ENCODE data around the gene EFNB3. TPM values are rescaled to one million over a fixed set of nuclear protein-coding genes. Genes with fewer than 3 reads are reported as not detected.

Gene EFNB3
- total RNA-seq, 1 experiment from 2014 or later: 0.07 TPM

GRCh38 chr17:7719661-7720060 is 14.7 kb downstream of the EFNB3 start:
- Histone ChIP-seq H3K27ac (ENCODE audit: low read depth, low read length) (no peak overlapping the region), H3K9ac (ENCODE audit: low read length) (no peak overlapping the region), H4K20me1 (ENCODE audit: insufficient read depth) (no peaks in the 10 kb centered on the region), H2AFZ (ENCODE audit: low read depth, low read length, poor library complexity, severe bottlenecking) (no peak overlapping the region), H3K27me3 (ENCODE audit: insufficient read depth, low read length) (no peaks in the 10 kb centered on the region), H3K36me3 (ENCODE audit: control insufficient read depth in 1 of 2, insufficient read depth in 2 of 2, low read length in 2 of 2) (no peaks in the 10 kb centered on the region), H3K9me3 (ENCODE audit: control insufficient read depth in 1 of 2, insufficient read depth in 1 of 2, low read depth in 1 of 2, low read length in 2 of 2) (no peaks in the 10 kb centered on the region), H3K9me2 (ENCODE audit: insufficient read depth) (no peaks in the 10 kb centered on the region), H3K4me2 (ENCODE audit: low read length) (no peak overlapping the region), H3K4me3 (replicated peaks in 1 of 2; ENCODE audit: low read depth in 1 of 2, low read length in 2 of 2) (no peak overlapping the region), H3K79me2 (ENCODE audit: insufficient read depth, low read length) (no peaks in the 10 kb centered on the region), H3K4me1 (ENCODE audit: control insufficient read depth in 1 of 2, insufficient read depth in 2 of 2, low read length in 2 of 2) (peaks cover 12 to 26% of the 10 kb centered on the region in 2 experiments)
- DNase-seq (ENCODE audit: low read depth, low spot score): no peak
- TF ChIP-seq YY1 (IDR thresholded peaks at IDR 0.05; ENCODE audit: extremely low read depth, insufficient replicate concordance, low read depth, low read length): no peak
- no peak for TF ChIP-seq FOSL1 (IDR thresholded peaks at IDR 0.05; ENCODE audit: low read depth)
- no peak for TF ChIP-seq EGR1 (IDR thresholded peaks at IDR 0.05; ENCODE audit: low read depth)
- no peak for TF ChIP-seq POLR2AphosphoS5 (IDR thresholded peaks at IDR 0.05; ENCODE audit: low read depth, low read length)
- TF ChIP-seq MAX (IDR thresholded peaks at IDR 0.05): no peak
- no TSS peak for BruUV-seq (replicated peaks)
- ChIA-PET POLR2A (no interaction called here), RAD21 (ENCODE audit: low non-redundant PET in 1 of 2, low total read pairs in 2 of 2, uncharacterized antibody in 2 of 2, unreplicated experiment in 2 of 2) (no interaction called here), CTCF (no interaction called here)
- ATAC-seq: no peak
- intact Hi-C loops (cut with micrococcal nuclease): no loop called here

GRCh38 chr17:7720125-7720524 is 15.1 kb downstream of the EFNB3 start:
- no peak overlapping the region for H3K27ac ChIP-seq (ENCODE audit: low read depth, low read length)
- no peak overlapping the region for H3K4me3 ChIP-seq (replicated peaks in 1 of 2; ENCODE audit: low read depth in 1 of 2, low read length in 2 of 2)
- POLR2A ChIA-PET: interaction anchor here (1.6 kb wide), 1 partner anchor 32 kb away, joined by 5 read pairs; the partner anchor contains the start of gene TP53
- ATAC-seq: no peak
- no peak overlapping the region for H3K9ac ChIP-seq (ENCODE audit: low read length)
- RAD21 ChIA-PET (ENCODE audit: low non-redundant PET in 1 of 2, low total read pairs in 2 of 2, uncharacterized antibody in 2 of 2, unreplicated experiment in 2 of 2): no interaction called here
- peaks cover 12 to 26% of the 10 kb centered on the region in 2 experiments for H3K4me1 ChIP-seq (ENCODE audit: control insufficient read depth in 1 of 2, insufficient read depth in 2 of 2, low read length in 2 of 2)
- no peaks in the 10 kb centered on the region for H3K27me3 ChIP-seq (ENCODE audit: insufficient read depth, low read length)
- intact Hi-C loops (cut with micrococcal nuclease): no loop called here
- DNase-seq (ENCODE audit: low read depth, low spot score): no peak
- no TSS peak for BruUV-seq (replicated peaks)
- no peaks in the 10 kb centered on the region for H3K9me3 ChIP-seq (ENCODE audit: control insufficient read depth in 1 of 2, insufficient read depth in 1 of 2, low read depth in 1 of 2, low read length in 2 of 2)
- H3K79me2 ChIP-seq (ENCODE audit: insufficient read depth, low read length): no peaks in the 10 kb centered on the region
- no peak overlapping the region for H3K4me2 ChIP-seq (ENCODE audit: low read length)
- no peaks in the 10 kb centered on the region for H3K9me2 ChIP-seq (ENCODE audit: insufficient read depth)
- CTCF ChIA-PET: no interaction called here
- H3K36me3 ChIP-seq (ENCODE audit: control insufficient read depth in 1 of 2, insufficient read depth in 2 of 2, low read length in 2 of 2): no peaks in the 10 kb centered on the region
- no peaks in the 10 kb centered on the region for H4K20me1 ChIP-seq (ENCODE audit: insufficient read depth)
- H2AFZ ChIP-seq (ENCODE audit: low read depth, low read length, poor library complexity, severe bottlenecking): no peak overlapping the region
- no peak for TF ChIP-seq ZFX (IDR thresholded peaks at IDR 0.05)
- TF ChIP-seq TCF7L2 (IDR thresholded peaks at IDR 0.05; ENCODE audit: borderline replicate concordance, extremely low read depth, insufficient read depth, insufficient read length): no peak
- no peak for TF ChIP-seq JUND (IDR thresholded peaks at IDR 0.05)
- no peak for TF ChIP-seq SRF (IDR thresholded peaks at IDR 0.05; ENCODE audit: low read depth)
- TF ChIP-seq MAX (IDR thresholded peaks at IDR 0.05): no peak
- no peak for TF ChIP-seq ELF1 (IDR thresholded peaks at IDR 0.05; ENCODE audit: borderline replicate concordance, low read depth)
- TF ChIP-seq CTCF (IDR thresholded peaks at IDR 0.05 in 2 of 3, conservative IDR thresholded peaks at IDR 0.05 in 1 of 3; ENCODE audit: borderline replicate concordance in 1 of 3, insufficient read depth in 1 of 3, low read depth in 2 of 3, low read length in 2 of 3): no peak
- TF ChIP-seq SP1 (IDR thresholded peaks at IDR 0.05; ENCODE audit: low read depth): no peak
- TF ChIP-seq CEBPB (IDR thresholded peaks at IDR 0.05; ENCODE audit: low read depth): no peak
- no peak for TF ChIP-seq POLR2A (IDR thresholded peaks at IDR 0.05; ENCODE audit: borderline replicate concordance, extremely low read depth, insufficient read depth, insufficient read length)
- no peak for TF ChIP-seq ZBTB33 (IDR thresholded peaks at IDR 0.05; ENCODE audit: extremely low read depth, insufficient replicate concordance, low read length)
- TF ChIP-seq SIN3A (IDR thresholded peaks at IDR 0.05; ENCODE audit: low read depth): no peak
- no peak for TF ChIP-seq YY1 (IDR thresholded peaks at IDR 0.05; ENCODE audit: extremely low read depth, insufficient replicate concordance, low read depth, low read length)
- no peak for TF ChIP-seq ZNF274 (IDR thresholded peaks at IDR 0.05; ENCODE audit: low read depth, low read length)
- TF ChIP-seq EZH2phosphoT487 (IDR thresholded peaks at IDR 0.05; ENCODE audit: borderline replicate concordance): no peak
- TF ChIP-seq RAD21 (IDR thresholded peaks at IDR 0.05; ENCODE audit: low read depth): no peak

Data from HCT116 (cell line).